ENCODE measurements around the gene DNM2.
"Not testable (repeated sequence)": the region's sequence is repeated elsewhere in the genome, so short reads cannot be mapped to it uniquely, and the experiment has no call there.

The DNM2 gene

GRCh38 chr19:10839114-10840050, 121.5 kb downstream of the DNM2 start:
- DNase-seq, result no peak

GRCh38 chr19:10842788-10843187, 124.9 kb downstream of the DNM2 start:
- no peak for DNase-seq

DNA sequence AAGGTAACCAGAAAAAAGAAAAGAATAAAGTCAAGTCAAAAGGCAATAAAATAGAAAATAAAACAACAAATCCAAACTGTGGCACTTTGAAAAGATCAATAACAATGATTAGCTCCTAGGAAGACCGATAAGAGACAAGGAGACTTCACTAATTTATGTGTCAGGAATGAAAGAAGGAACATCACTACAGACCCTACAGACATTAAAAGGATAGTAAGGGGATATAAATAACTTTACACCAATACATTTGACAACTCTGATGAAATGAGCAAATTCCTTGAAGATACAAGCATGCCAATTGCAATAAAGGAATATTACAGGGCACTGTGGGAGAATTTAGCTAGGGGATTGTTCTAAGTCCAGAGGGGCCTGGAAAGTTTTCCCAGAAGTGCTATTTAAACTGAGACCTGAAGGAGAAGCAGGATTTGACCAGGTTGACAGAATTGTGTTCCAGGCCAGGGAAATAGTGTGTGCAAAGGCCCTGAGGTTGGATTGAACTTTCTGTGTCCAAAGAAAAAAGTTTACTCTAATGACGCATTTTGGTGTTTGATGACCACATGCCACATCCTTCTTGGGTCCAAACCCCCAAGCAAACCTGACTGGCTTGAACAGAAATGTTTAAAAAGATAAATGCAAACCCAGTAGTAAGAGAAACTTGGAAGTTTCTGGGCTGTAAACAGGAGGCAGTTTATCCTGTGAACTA, 128.8 kb downstream of the DNM2 start:
- no peak for DNase-seq

- DNase-seq, result no peak
Measured at GRCh38 chr19:10848230-10848856, 130.5 kb downstream of the DNM2 start, which contains the start of gene C19orf38. TSS of gene C19orf38 (plus strand) at chr19:10848415. CDS start at chr19:10848509, 94 bp downstream.

DNA sequence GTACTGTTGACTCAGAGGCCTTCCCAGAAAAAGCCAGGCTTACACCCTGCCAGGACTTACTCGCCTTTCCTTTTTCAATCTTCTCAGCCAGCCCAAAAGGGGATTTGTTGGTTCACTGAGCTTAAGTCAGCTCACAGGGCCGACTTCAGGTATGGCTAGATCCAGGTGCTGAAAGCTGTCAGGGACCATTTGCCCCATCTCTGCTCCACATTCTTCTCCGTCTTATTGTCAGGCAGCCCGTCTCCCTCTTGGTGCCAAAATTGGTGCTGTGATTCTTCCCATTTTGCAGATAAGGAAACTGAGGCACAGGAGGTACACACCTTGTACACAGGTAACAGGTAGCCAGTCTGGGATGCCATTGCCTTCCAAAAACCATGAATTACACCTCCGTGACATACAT, 132.8 kb downstream of the DNM2 start:
- DNase-seq, result no peak

DNA sequence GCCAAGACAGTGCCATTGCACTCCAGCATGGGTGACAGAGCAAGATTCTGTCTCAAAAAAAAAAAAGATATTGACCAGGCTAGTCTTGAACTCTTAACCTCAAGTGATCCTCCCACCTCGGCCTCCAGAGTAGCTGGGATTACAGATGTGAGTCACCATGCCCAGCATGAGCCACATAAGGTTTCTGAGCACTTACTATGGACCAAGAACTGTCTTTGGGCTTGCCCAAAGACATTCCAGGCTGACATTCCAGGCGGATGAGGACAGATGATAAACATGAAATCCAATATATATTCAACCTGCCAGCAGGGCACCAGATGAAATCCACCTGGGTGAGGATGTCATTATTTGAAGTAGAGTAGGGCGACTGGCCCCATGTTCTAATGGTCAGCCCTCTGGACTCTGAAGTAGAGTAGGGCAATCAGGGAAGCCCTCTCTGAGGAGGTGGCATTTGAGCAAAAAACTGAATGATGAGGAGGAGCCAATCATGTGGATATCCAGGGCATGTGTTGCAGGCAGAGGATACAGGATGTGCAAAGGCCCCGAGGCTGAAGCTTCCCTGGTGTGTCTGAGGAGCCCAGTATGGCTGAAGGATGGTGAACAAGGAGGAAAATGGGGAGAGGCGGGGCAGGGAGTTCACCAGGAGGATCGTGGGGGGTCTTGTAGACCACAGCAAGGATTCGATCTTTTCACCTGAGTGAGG, 134.4 kb downstream of the DNM2 start:
- DNase-seq, result no peak

DNA sequence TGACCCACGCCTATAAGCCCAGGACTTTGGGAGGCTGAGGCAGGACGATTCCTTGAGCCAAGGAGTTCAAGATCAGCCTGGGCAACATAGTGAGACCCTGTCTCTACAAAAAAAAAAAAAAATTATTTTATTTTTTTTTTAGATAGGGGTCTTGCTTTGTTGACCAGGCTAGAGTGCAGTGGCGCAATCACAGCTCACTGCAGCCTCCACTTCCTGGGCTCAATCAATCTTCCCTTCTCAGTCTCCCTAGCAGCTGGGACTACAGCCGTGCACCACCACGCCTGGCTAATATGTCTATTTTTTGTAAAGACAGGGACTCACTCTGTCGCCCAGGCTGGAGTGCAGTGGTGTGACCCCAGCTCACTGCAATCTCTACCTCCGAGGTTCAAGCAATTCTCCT, 135.1 kb downstream of the DNM2 start:
- DNase-seq, result no peak

DNA sequence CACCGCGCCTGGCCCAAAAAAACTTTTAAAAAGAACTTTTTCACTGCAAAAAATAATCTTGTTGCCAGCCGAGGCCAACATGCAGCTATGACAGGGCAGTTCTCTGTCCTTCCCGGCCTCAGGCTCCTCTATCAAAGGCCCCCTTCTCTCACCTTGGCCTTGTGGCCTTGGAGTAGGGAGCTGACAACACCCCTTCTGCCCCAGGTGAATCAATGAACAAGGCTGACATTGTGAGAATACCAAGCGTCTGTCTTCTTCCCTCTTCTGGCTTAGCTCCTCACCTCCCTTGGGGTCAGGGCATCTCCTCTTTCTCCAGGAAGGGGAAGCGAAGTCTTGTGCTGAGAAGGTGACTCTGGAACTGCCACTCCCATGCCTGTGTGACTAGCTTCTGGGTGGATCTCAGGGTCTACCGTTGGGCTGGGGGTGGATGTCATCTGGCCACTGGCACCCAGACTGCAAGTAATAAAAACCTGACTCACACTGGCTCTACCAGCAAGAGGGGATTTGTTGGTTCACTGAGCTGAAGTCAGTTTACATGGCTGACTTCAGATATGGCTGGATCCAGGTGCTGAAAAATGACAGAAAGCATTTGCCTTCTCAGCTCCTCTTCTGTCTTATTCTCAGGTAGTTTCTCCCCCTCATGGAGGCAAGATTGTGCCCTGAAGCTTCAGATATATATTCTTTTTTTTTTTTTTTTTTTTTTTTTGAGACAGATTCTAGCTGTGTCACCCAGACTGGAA, 136.6 kb downstream of the DNM2 start:
- no peak for DNase-seq

GRCh38 chr19:10855879-10856522, 138.1 kb downstream of the DNM2 start:
- DNase-seq, result no peak

DNA sequence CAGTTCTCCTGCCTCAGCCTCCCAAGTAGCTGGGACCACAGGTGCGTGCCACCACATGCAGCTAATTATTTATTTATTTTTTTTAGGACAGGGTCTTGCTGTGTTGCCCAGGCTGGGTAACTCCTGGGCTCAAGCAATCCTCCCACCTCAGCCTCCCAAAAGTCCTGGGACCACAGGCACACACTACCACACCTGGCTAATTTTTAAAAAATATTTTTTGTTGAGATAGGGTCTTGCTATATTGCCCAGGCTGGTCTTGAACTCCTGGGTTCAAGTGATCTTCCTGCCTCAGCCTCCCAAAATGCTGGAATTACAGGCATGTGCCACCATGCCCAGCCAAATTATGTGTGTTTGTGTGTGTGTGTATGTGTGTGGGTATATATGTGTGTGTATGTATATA, 139.0 kb downstream of the DNM2 start:
- DNase-seq, result not testable (repeated sequence)

DNA sequence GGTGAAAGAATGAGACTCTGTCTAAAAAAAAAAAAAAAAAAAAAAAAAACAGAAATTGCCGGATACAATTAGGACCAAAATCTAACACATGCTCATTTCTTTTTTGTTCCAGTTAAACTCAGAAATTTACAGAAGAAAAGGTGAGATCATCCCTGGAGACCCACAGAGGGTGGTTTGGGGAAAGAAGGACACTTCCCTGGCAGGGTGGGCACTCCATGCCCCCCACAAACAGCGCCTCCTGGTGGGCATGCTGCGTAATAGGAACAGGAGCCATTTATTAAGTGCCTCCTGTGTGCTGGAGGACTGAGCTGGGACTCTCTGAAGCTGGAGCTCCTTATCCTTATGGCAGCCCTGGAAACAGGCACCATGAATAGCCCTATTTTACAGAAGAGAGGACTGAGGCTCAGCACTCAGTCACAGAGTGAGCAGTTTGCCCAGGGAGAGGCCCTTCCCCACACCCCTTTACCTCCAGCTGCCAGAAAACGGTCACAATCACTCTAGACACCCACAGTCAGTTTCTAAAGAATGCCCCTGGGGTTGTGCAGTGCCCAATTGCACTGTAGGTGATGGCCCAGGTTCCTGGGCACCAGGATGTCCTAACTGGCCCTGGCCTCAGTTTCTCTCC, 140.4 kb downstream of the DNM2 start:
- DNase-seq, result no peak

GRCh38 chr19:10861103-10861651, 143.3 kb downstream of the DNM2 start:
- DNase-seq, result no peak

- DNase-seq, result no peak
Measured at GRCh38 chr19:10862561-10863106, 144.8 kb downstream of the DNM2 start.

DNA sequence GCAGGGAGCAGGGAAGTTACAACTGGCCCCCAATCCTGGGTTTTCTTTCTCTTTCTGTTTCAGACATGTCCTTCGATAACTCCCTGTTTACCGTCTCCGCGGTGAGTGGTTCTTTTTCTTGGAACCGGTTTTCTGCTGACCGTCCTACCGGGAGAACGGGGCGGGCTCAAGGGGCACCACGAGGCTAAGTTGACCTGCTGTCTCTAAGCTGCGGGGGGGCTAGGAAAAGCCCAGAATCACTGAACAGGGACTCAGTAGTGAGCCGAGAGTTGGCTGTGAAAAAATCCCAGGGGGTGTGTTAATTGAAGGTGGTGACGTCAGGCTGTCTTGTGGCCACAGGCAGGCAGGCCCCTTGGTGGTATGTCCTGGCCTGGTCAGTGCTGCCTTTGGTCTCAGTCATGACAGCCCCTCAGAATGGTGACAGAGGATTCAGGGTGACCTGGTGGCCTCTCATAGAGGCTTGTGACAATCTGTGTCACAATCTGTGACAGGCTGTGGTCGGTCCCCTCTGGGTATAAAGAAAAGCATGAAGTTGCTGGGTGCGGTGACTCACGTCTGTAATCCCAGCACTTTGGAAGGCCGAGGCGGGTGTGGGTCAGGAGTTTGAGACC, 145.3 kb downstream of the DNM2 start:
- DNase-seq, result no peak

DNA sequence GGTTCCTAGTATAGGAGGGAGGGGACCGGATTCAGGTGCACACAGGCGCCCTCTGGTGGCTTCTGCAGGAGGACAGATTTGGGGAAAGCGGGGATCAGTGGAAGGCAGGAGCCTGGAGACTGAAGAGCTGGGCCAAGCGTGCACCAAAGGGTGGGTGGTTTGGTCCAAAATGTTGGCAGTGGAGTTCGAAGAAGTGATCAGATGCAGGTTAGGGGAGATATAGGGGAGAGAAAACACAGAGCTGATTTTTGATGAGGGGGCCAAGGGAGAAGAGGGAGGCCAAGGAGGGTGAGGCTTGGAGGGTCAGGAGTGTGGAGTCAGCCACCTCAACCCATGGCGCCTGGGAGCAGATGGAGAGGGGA, 146.6 kb downstream of the DNM2 start:
- DNase-seq, result peak; percentile 17

DNA sequence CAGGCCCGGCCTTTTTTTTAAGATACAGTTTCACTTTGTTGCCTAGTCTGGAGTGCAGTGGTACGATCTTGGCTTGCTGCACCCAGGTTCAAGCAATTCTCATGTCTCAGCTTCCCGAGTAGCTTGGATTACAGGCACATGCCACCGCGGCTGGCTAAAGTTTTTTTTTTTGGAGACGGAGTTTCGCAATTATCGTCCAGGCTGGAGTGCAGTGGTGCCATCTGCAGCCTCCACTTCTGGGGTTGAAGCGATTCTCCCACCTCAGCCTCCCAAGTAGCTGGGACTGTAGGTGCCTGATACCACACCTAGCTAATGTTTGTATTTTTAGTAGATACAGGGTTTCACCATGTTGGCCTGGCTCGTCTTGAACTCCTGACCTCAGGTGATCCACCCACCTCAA, 148.6 kb downstream of the DNM2 start:
- DNase-seq, result no peak

DNA sequence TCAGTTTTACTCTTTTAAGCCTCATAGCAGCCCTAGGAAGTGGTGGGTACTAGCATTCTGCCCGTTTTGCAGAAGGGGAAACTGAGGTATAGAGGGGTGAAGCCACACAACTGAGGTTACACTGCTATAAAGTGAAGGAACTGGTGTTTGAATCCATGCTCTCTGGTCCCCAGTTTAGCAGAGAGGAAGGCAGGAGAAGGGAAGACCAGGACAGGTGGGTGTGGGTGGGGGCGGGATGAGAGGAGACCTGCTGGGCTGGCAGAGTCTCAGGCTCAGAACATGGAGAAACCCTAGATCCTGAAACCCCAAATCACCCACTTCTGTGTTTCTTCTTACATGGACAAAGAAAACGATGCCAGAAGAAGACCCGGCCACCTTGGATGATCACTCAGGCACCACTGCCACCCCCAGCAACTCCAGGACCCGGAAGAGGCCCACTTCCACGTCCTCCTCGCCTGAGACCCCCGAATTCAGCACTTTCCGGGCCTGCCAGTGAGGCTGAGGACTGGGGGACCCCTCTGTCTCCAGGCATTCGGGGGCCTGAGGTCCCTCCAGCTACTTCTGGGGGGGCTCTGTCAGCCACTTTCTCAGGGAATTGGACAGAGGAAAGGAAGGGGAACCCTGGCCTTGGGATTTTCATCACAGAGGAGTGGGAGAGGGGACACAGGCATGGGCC, 151.1 kb downstream of the DNM2 start:
- no peak for DNase-seq

GRCh38 chr19:10869872-10870311, 152.0 kb downstream of the DNM2 start:
- DNase-seq, result not testable (repeated sequence)

DNA sequence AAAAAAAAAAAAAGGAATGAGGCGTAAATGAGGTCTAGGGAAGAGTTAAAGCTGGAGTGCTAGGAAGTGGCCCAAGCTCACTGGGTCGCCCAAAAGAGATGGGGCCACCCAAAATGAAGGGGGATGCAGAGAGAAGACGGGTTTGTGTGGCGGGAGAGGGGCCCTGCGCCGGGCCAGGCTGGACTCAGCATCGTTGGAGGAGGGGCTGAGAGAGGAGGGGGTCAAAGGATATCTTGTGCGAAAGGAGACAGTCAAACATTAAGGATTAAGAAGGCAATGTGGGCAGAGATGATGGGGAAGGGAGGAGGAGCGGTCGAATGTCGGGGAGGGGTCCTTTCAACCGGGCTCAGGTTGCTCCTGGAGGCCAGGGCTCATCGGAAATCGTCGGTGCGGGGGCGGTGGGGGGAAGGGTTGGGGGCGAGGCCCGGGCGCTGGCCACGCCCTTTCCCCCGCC, 152.6 kb downstream of the DNM2 start:
- DNase-seq, result no peak
